Mammary epithelial cell (primary cell): ENCODE measurements around the gene IKZF5.

Experiments
- EZH2 ChIP-seq: IDR thresholded peaks from 2 replicates; pipeline ENCODE4 v1.6.1; 2012; ENCODE audit warnings: low read length, inconsistent platforms, borderline replicate concordance
- TF ChIP-seq, protein P1 (sequence below), 2 donors: IDR thresholded peaks in 1 of 2; conservative IDR thresholded peaks in 1 of 2; 2 replicates each; pipeline ENCODE4 v1.5.1; 2011 to 2012; ENCODE audit warnings: inconsistent platforms in 2 of 2, low read length in 2 of 2, mild to moderate bottlenecking in 2 of 2, control low read depth in 1 of 2, low read depth in 1 of 2; ENCODE audit not compliant: insufficient read depth in 1 of 2; ENCODE audit errors: extremely low read depth in 1 of 2

DNA sequence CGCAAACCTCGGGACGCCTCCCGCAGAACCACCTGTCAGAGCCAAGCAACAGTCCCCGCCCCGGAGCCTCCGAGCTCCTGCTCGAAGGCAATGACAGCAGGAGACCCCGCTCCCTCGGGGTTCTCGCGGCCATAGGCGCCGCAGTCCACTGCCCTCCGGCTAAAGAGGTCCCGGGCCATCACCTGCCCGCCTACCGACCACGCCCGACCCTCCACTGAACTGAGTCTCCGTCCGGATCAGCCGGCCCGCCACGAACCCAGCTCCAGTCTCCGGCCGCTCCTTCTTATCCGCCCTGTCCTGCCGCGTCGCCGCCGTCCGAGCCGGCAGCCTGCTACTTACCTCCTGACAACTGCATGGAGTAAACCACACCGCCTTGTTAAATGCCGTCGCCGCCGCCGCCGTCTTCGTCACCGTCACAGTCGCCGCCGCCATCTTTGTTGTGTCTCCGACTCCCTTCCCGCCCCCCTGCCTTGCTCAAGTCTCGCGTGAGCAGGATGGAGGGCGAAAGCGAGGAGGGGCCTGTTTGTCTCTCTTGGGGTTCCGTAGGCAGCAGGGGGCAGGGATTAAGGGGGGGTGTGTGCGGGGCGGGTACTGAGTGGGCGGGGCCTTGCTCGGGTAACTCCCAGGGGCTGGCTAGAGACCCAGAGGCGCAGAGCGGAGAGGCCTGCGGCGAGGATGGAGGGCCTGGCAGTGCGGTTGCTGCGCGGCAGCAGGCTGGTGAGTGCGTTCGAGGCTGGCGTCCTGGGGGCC, at the start of gene IKZF5, which contains the start of gene ACADSB:
- TF ChIP-seq, protein P1, sequence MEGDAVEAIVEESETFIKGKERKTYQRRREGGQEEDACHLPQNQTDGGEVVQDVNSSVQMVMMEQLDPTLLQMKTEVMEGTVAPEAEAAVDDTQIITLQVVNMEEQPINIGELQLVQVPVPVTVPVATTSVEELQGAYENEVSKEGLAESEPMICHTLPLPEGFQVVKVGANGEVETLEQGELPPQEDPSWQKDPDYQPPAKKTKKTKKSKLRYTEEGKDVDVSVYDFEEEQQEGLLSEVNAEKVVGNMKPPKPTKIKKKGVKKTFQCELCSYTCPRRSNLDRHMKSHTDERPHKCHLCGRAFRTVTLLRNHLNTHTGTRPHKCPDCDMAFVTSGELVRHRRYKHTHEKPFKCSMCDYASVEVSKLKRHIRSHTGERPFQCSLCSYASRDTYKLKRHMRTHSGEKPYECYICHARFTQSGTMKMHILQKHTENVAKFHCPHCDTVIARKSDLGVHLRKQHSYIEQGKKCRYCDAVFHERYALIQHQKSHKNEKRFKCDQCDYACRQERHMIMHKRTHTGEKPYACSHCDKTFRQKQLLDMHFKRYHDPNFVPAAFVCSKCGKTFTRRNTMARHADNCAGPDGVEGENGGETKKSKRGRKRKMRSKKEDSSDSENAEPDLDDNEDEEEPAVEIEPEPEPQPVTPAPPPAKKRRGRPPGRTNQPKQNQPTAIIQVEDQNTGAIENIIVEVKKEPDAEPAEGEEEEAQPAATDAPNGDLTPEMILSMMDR (conservative IDR thresholded peaks at IDR 0.05 in 1 of 2, IDR thresholded peaks at IDR 0.05 in 1 of 2; ENCODE audit: extremely low read depth in 1 of 2, insufficient read depth in 1 of 2, low read depth in 1 of 2, low read length in 2 of 2): no peak
- TF ChIP-seq EZH2: no peak
